T-helper 22 cell (primary cell): Measurements from ENCODE around the gene CKB.

ENCODE experiments used
- DNase-seq: peaks from one replicate; pipeline ENCODE4 v3.0.0-alpha.2; 2020; ENCODE audit warnings: low read depth

Gene CKB

GRCh38 chr14:103510724-103511693 is 11.6 kb downstream of the CKB start:
- no peak for DNase-seq

- no peak for DNase-seq
These were observed 12.5 kb downstream of the CKB start for GRCh38 chr14:103509864-103510723.

DNA sequence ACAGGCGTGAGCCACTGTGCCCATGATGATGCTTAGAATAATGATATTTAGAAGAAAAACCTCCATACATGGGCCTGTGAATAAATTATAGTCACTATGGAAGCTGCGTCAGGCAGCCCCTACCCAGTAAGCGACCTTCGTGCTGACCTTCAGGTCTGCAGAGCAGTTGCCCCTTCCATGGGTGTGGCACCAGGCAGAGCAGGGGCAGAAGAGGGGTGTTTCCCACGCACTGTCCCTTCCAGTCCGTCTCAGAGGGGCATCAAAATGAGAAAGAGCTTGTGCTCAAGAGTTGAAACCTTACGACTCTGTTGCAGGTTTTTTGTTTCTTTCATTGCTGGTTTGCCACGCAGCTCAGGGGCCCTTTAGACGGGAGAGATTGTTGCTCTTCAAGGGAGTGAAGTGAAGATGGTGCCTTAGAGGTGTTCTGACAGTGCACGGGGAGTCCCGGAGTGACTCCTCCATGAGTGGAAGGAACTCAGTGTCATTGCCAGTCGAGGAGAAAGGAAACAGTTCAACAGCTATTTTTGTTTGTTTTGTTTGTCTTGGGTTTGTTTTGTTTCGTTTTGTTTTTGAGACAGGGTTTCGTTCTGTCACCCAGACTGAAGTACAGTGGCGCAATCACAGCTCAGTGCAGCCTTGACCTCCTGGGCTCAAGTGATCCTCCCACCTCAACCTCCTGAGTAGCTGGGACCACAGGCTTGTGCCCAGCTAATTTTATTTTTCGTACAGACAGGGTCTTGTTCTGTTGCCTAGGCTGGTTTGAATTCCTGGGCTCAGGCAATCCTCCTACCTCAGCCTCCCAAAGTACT is 13.9 kb downstream of the CKB start:
- DNase-seq, result no peak

GRCh38 chr14:103507751-103508150 is 14.9 kb downstream of the CKB start:
- DNase-seq, result no peak

DNA sequence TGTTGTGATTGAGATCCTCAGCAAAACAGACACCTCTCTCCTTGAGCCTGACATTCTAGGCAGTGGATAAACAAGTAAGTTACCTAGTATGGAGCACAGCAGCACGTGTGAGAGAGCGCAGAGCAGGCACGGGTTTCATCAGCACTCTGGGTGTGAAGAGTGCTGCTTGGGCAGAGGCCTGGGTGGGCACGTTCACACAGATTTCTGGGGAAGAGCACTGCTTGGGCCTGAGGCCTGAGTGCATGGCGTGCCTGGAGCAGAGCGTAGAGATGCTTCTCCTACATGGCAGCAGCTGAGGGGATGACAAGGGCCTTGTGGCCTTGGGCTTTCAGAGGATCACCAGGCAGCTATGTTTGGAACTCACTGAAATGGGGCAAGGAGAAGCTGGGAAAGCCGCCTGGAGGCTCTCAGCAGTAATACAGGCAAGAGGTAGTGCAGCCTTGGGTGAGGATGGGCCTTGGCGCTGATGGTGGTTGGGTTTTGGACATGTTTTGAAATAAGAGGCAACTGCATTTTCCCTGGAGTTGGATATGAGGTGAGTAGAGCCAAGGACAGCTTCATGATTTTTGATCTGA is 17.6 kb downstream of the CKB start:
- no peak for DNase-seq

GRCh38 chr14:103503296-103503695 is 19.3 kb downstream of the CKB start:
- no peak for DNase-seq

DNA sequence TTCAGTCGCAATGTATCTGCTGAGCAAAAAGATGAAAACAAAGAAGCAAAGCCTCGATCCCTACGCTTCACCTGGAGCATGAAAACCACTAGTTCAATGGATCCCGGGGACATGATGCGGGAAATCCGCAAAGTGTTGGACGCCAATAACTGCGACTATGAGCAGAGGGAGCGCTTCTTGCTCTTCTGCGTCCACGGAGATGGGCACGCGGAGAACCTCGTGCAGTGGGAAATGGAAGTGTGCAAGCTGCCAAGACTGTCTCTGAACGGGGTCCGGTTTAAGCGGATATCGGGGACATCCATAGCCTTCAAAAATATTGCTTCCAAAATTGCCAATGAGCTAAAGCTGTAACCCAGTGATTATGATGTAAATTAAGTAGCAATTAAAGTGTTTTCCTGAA is 19.8 kb downstream of the CKB start:
- DNase-seq, result no peak

DNA sequence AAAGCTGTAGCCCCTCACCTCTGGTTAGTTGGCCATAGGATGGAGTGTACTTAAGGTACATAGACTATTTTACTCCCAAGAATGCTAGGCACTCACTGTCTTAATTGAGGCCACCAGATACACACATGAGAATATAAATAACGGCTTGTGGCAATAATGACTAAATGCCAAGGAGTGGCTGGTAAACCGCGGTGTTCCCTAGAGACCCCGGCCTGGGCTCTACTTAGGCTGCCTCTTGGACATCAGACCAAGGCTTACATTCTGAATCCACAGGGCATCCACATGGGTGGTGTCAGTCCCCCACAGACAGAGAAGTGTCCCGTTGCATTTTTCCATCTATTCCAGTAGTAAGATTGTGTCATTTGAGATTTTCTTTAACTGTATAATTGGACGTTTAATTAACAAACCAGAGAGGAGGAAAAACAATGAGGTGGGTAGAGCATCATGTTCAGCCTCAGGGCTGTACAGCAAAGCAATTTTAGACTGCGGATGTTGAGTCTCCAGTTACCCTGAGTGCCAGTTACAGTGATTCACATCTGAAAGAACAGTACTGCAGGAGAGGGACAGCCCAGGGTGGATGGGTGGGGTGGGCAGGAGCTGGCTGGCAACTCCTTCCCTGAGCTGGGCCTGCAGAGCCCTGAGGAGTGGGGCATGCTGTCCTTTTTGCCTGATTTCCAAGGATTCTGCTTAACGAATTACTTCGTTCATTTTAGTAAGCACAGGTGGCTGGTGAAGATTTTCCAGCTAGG is 20.5 kb downstream of the CKB start:
- no peak for DNase-seq

GRCh38 chr14:103501041-103501870 is 21.4 kb downstream of the CKB start:
- no peak for DNase-seq

DNA sequence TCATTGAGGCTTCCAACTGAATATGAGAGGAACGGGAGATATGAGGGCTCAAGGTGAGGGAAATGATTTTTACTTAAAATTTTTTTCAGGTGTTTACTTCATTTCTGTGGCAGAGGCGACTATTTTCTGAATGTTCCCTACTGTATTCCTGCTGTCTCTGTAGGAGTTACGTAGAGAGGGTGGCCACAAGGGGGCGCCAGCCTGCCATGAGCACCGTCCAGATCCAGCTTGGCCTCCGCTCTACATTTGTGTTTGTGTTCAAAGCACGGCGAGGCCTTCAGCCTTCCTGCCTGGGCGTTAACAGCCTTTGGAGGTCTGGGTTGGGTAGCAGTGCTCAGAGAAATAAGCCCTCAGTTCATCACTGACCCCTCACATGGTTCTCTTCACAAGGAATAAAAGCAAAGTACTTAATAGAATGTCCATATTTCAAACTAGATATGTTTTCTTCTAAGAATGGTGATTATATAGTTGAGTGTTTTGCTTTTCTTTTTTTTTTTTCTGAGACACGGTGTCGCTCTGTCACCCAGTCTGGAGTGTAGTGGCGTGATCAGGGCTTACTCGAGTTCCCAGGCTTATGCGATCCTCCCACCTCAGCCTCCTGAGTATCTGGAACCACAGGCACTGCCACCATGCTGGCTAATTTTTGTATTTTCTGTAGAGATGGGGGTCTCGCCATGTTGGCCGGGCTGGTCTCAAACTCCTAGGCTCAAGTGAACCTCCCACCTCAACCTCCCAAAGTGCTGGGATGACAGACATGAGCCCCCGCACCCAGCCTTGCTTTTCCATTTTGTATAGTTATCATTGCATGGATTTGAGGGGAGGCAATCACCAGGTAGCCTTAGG is 22.3 kb downstream of the CKB start:
- peak; percentile 44 for DNase-seq

GRCh38 chr14:103499709-103500108 is 22.9 kb downstream of the CKB start:
- DNase-seq, result no peak

- DNase-seq, result no peak
These were observed 25.9 kb downstream of the CKB start for GRCh38 chr14:103496776-103497175.

DNA sequence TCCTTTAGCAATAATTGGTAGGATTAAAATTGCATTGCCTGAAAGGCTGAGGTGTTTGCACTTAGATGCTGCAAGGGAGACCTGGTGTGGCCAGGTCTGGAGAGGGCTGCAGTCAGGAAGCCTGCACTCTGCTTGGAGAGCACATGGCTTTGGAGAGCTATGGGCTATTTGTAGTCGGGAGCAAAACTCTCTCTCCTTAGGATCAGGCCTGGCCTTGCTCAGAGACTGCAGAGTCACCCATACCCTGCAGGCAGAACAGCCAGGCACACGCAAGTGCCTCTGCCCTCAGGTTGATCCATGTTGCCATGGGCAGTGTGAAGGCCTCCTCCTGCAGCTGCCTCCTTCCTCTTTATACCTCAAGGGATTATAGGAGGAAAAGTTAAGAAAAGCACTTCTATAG is 26.8 kb downstream of the CKB start:
- DNase-seq, result no peak

DNA sequence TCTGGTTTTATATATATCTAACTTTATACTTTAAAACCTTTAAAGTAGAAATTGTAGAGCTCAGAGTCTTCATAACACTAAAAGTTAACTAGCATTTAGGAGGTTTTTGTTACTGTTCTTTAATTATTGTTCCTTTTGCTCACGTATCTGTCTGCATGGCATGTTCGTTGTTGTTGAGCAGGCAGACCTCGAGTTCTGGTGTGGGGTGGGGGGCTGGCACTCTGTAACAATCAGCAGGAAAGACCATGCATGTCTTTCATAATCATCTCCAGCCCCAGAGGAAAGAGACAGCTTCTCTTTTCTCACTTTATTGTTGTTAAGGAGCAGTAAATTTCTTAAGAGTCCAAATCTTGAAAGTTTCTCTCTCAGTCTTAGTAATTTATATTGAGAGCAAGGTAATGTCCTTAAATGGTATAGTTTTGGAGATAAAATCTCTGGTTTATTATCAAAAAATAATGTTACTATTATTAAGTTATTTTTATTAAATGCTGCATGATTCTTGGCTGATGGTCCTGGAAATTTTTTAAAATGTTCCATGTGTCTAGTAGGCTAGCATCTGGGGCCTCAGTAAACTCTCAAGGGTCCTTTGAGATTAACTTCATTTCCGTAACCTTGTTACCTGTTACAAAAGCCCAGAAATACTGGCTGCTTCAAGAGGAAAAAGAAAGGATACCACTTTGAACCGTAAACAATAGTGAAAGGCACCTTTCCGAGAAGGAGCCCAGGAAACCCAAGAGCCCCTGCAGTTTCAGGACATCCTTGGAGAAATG is 30.3 kb downstream of the CKB start:
- DNase-seq, result no peak

DNA sequence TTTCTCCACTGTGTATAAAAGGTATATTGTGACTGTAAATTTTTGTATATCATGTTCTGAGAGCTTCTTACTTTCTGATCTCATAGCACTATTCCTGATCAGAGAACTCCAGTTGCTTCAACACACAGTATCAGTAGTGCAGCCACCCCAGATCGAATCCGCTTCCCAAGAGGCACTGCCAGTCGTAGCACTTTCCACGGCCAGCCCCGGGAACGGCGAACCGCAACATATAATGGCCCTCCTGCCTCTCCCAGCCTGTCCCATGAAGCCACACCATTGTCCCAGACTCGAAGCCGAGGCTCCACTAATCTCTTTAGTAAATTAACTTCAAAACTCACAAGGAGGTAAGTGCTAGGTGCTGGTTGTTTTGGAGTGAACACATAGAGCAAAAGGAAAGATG is 30.9 kb downstream of the CKB start:
- DNase-seq, result no peak

- DNase-seq, result no peak
These were observed 33.0 kb downstream of the CKB start for GRCh38 chr14:103489621-103490020.

GRCh38 chr14:103488960-103489359 is 33.7 kb downstream of the CKB start:
- DNase-seq, result no peak

DNA sequence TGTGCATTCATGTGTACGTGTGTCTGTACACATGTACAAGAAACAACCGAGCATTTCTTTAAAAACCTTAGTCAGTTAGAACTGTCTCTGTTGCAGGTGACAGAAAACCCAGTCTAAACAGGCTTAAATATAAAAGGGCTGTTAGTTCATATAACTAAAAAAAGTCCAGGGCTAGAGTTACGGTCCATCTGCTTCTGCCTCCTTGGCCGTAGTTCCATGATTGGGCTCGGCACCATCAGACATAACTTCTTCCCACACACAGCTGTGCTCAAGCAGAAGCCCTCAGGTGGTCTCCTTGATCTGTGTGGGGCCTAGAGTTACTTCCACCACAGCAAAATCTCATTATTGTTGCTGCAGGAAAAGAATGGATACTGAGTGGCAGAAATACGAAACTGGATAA is 34.6 kb downstream of the CKB start:
- DNase-seq, result no peak
